A549 (cell line): Measurements from ENCODE around the gene OSER1. TPM values are rescaled to one million over a fixed set of nuclear protein-coding genes. Genes with fewer than 3 reads are reported as not detected.

ENCODE experiments used
- ATAC-seq, 2 experiments: fragments of 200-7000 bp in 1 of 2; fragments of >200 bp in 1 of 2; cut with Nextera tagmentation in 1 of 2; cut with Tn5 transposase in 1 of 2; 3 replicates each; pipeline versions ENCODE4 v1.8.0 to v1.9.1; 2018 to 2020; ENCODE audit warnings: mild to moderate bottlenecking in 1 of 2, moderate library complexity in 1 of 2
- CTCF ChIA-PET: fragments of 300-600 bp; sonication (Branson Sonifier 250); formaldehyde crosslinking; extraction: SDS; loops from one replicate; lab custom pipeline; 2021; ENCODE audit warnings: antibody characterized with exemption, inconsistent platforms; lab: Yijun Ruan, JAX
- POLR2A ChIA-PET: fragments of 350-600 bp; formaldehyde crosslinking; extraction: SDS; loops from one replicate; lab custom pipeline; 2021; ENCODE audit warnings: antibody characterized with exemption, inconsistent platforms; lab: Yijun Ruan, JAX
- DNase-seq, 2 experiments: peaks; one replicate each; pipeline versions ENCODE4 v3.0.0 to v3.0.0-alpha.2; 2011 to 2016; ENCODE audit warnings: low read depth in 1 of 2, low spot score in 1 of 2
- FAIRE-seq: peaks from 2 replicates; lab custom pipeline; 2011; peaks lifted over from hg19 to GRCh38; lab: Jason Lieb, UNC
- H3K27ac ChIP-seq, 2 experiments: fragments of >200 bp; sonication (Bioruptor Twin); formaldehyde crosslinking; 3 replicates each; pipeline ENCODE4 v1.5.1; 2016 to 2017
- H3K4me1 ChIP-seq: fragments of >200 bp; sonication (Bioruptor Twin); formaldehyde crosslinking; 3 replicates; pipeline ENCODE4 v1.6.1; 2016
- H3K4me2 ChIP-seq: fragments of >200 bp; sonication (Bioruptor Twin); formaldehyde crosslinking; 3 replicates; pipeline ENCODE4 v1.6.1; 2016
- H3K4me3 ChIP-seq: fragments of >200 bp; sonication (Bioruptor Twin); formaldehyde crosslinking; 3 replicates; pipeline ENCODE4 v1.5.1; 2016
- H3K9me3 ChIP-seq: fragments of >200 bp; sonication (Bioruptor Twin); formaldehyde crosslinking; 3 replicates; pipeline ENCODE4 v1.6.1; 2016
- CHD4 ChIP-seq: fragments of 200-600 bp; sonication (generic); IDR thresholded peaks from 2 replicates; pipeline ENCODE4 v1.6.1; 2016; ENCODE audit warnings: antibody characterized with exemption, mild to moderate bottlenecking, borderline replicate concordance
- E2F6 ChIP-seq: IDR thresholded peaks from 2 replicates; pipeline ENCODE4 v1.6.1; 2012; ENCODE audit warnings: low read depth, borderline replicate concordance
- ELK1 ChIP-seq: fragments of 150-350 bp; IDR thresholded peaks from 2 replicates; pipeline ENCODE4 v1.6.1; 2014; ENCODE audit warnings: low read depth, mild to moderate bottlenecking, low read length
- FOSB ChIP-seq: fragments of 250-450 bp; sonication (Bioruptor Pico); IDR thresholded peaks from 2 replicates; pipeline ENCODE4 v1.5.0; 2020; ENCODE audit warnings: mild to moderate bottlenecking, moderate library complexity
- FOSL2 ChIP-seq, 2 experiments: fragments of 450-650 bp in 1 of 2; fragments of >200 bp in 1 of 2; sonication (Bioruptor Twin) in 1 of 2; formaldehyde crosslinking; IDR thresholded peaks; 2 replicates each; pipeline versions ENCODE4 v1.5.0 to v1.6.1; 2016 to 2020; ENCODE audit warnings: mild to moderate bottlenecking in 1 of 2, moderate library complexity in 1 of 2
- FOXS1 ChIP-seq: fragments of 250-450 bp; sonication (Bioruptor Pico); IDR thresholded peaks from 2 replicates; pipeline ENCODE4 v1.5.0; 2020; ENCODE audit warnings: mild to moderate bottlenecking, moderate library complexity
- HEYL ChIP-seq: fragments of 250-450 bp; sonication (Bioruptor Pico); IDR thresholded peaks from 2 replicates; pipeline ENCODE4 v1.8.0; 2021; ENCODE audit warnings: mild to moderate bottlenecking, moderate library complexity
- HOXB13 ChIP-seq: fragments of 250-450 bp; sonication (Bioruptor Pico); IDR thresholded peaks from 2 replicates; pipeline ENCODE4 v1.5.0; 2020; ENCODE audit warnings: low read depth, mild to moderate bottlenecking, moderate library complexity
- HOXB5 ChIP-seq: fragments of 250-450 bp; sonication (Bioruptor Pico); IDR thresholded peaks from 2 replicates; pipeline ENCODE4 v1.5.0; 2020; ENCODE audit warnings: mild to moderate bottlenecking, moderate library complexity
- JUN ChIP-seq, 2 experiments: fragments of >200 bp; sonication (Bioruptor Twin); formaldehyde crosslinking; IDR thresholded peaks; 2 replicates in 1 of 2; 3 replicates in 1 of 2; pipeline ENCODE4 v1.6.1; 2016 to 2017
- JUNB ChIP-seq: fragments of >200 bp; sonication (Bioruptor Twin); formaldehyde crosslinking; IDR thresholded peaks from 2 replicates; pipeline ENCODE4 v1.6.1; 2016
- KDM5A ChIP-seq: fragments of 200-600 bp; sonication (generic); IDR thresholded peaks from 2 replicates; pipeline ENCODE4 v1.6.1; 2016; ENCODE audit warnings: antibody characterized with exemption, mild to moderate bottlenecking
- MAX ChIP-seq: IDR thresholded peaks from 2 replicates; pipeline ENCODE4 v1.6.1; 2012
- NFE2L2 ChIP-seq: fragments of 150-350 bp; conservative IDR thresholded peaks from 2 replicates; pipeline ENCODE4 v1.6.1; 2014; ENCODE audit warnings: low read length
- NR3C1 ChIP-seq: fragments of >200 bp; sonication (Bioruptor Twin); formaldehyde crosslinking; IDR thresholded peaks from 3 replicates; pipeline ENCODE4 v1.6.1; 2017
- PBX3 ChIP-seq: IDR thresholded peaks from 2 replicates; pipeline ENCODE4 v1.6.1; 2012
- POLR2A ChIP-seq: IDR thresholded peaks from 2 replicates; pipeline ENCODE4 v1.6.1; 2012; ENCODE audit warnings: mild to moderate bottlenecking, low read length
- RAD21 ChIP-seq, 2 experiments: fragments of >200 bp in 1 of 2; sonication (Bioruptor Twin) in 1 of 2; formaldehyde crosslinking in 1 of 2; IDR thresholded peaks in 1 of 2; conservative IDR thresholded peaks in 1 of 2; 2 replicates in 1 of 2; 3 replicates in 1 of 2; pipeline ENCODE4 v1.6.1; 2012 to 2018; ENCODE audit warnings: inconsistent platforms in 1 of 2
- REST ChIP-seq: fragments of 200-600 bp; sonication (generic); IDR thresholded peaks from 2 replicates; pipeline ENCODE4 v1.6.1; 2016; ENCODE audit warnings: antibody characterized with exemption, mild to moderate bottlenecking, moderate library complexity
- RFX5 ChIP-seq: fragments of 450-650 bp; IDR thresholded peaks from 2 replicates; pipeline ENCODE4 v1.7.1; 2014; ENCODE audit warnings: antibody characterized with exemption, mild to moderate bottlenecking, moderate library complexity
- RNF2 ChIP-seq: fragments of 200-600 bp; sonication (generic); IDR thresholded peaks from 2 replicates; pipeline ENCODE4 v1.6.1; 2016; ENCODE audit warnings: low read depth, mild to moderate bottlenecking, antibody characterized with exemption, moderate library complexity, borderline replicate concordance
- ZC3H11A ChIP-seq: fragments of 450-650 bp; IDR thresholded peaks from 2 replicates; pipeline ENCODE4 v1.6.1; 2014; ENCODE audit warnings: antibody characterized with exemption, mild to moderate bottlenecking
- WGBS: methylation state at CpG from one replicate; pipeline ENCODE4 v1.1.6; 2017; ENCODE audit errors: missing lambda C conversion rate; 5-methylcytosine and 5-hydroxymethylcytosine counted together
- polyA plus RNA-seq, 4 experiments: library from polyadenylated mRNA; depleted of rRNA in 3 of 4; stranded (reverse); fragments of >200 nt; fragmentation: RNase III in 1 of 4; extraction: RNeasy Plus Mini Kit Qiagen cat#74134 plus additional on column Dnase treatment in 1 of 4; gene quantifications; 2 replicates in 3 of 4; 3 replicates in 1 of 4; pipeline ENCODE4 v1.2.3, GENCODE V29; 2011 to 2017

Gene OSER1
- polyA plus RNA-seq, 2 of the 4 experiments (the other 2 are of a cell fraction), result 47.5 to 62.6 TPM

- no peak for TF ChIP-seq ELK1
- TF ChIP-seq RFX5, result no peak
- no peak for TF ChIP-seq HEYL
- no peak for TF ChIP-seq E2F6
- no peak for TF ChIP-seq NR3C1
- TF ChIP-seq RNF2, result no peak
Measured at GRCh38 chr20:44185574-44185973, 25.0 kb downstream of the OSER1 start (continued).

GRCh38 chr20:44183282-44183681 lies 27.3 kb downstream of the OSER1 start:
- no peak overlapping the region for H3K4me3 ChIP-seq
- no peaks in the 10 kb centered on the region for H3K9me3 ChIP-seq
- 85% methylated on average over 7 of the region's 7 CpGs for WGBS
- H3K4me2 ChIP-seq, result no peak overlapping the region
- no peak for FAIRE-seq
- POLR2A ChIA-PET, result no interaction called here
- ATAC-seq, result no peak
- DNase-seq, result no peak
- H3K4me1 ChIP-seq, result peaks cover 16% of the 10 kb centered on the region
- H3K27ac ChIP-seq, result no peak overlapping the region
- CTCF ChIA-PET, result interaction anchor here (1.4 to 4.5 kb wide), 4 partner anchors 12 to 67 kb away, joined by 3 to 54 read pairs (median 10); no protein-coding TSS in a partner anchor
- TF ChIP-seq CHD4 (no peak), FOSL2 (IDR thresholded peaks at IDR 0.05) (no peak), FOSL2 (CRISPR knock-in tag; IDR thresholded peaks at IDR 0.05) (no peak), RNF2 (no peak), HOXB13 (no peak), POLR2A (no peak), PBX3 (no peak), FOSB (CRISPR knock-in tag) (no peak), ZC3H11A (no peak), KDM5A (no peak), NFE2L2 (no peak), JUNB (no peak), HOXB5 (CRISPR knock-in tag) (no peak), E2F6 (no peak), FOXS1 (CRISPR knock-in tag) (no peak), RAD21 (conservative IDR thresholded peaks at IDR 0.05 in 1 of 2, IDR thresholded peaks at IDR 0.05 in 1 of 2) (no peak), REST (no peak), MAX (no peak), JUN (IDR thresholded peaks at IDR 0.05) (no peak)
